ENCODE results near the gene EPB41L5. TPM values are rescaled to one million over a fixed set of nuclear protein-coding genes. Genes with fewer than 3 reads are reported as not detected.

Gene EPB41L5
- total RNA-seq, 1 donor from 2014 or later: 29.4 TPM

- CTCF ChIA-PET: interaction anchor here (2.0 kb wide), 1 partner anchor 86 kb away, joined by 16 read pairs; no protein-coding TSS in a partner anchor
- Mint-ChIP-seq H3K27me3 (no peaks in the 10 kb centered on the region), H3K4me3 (no peak overlapping the region), H3K36me3 (ENCODE audit: low read depth) (peaks cover 2% of the 10 kb centered on the region), H3K9me3 (peaks cover under 1% of the 10 kb centered on the region), H3K4me1 (peaks cover 50% of the 10 kb centered on the region), H3K27ac (no peak overlapping the region)
- DNase-seq (no peak), ATAC-seq (ENCODE audit: low read depth) (no peak)
- no peak for TF ChIP-seq CTCF (IDR thresholded peaks at IDR 0.05)
- intact Hi-C loops (cut with micrococcal nuclease): loop anchor here (10.0 kb wide), 1 partner anchor 863 kb away; the partner anchor contains the start of genes C2orf76 and DBI
- POLR2A ChIA-PET: interaction anchor here (0.7 to 1.1 kb wide), 3 partner anchors 25 to 52 kb away, joined by 3 to 4 read pairs (median 3); partner anchors contain the start of gene RALB
These were observed 214.5 kb downstream of the EPB41L5 start for GRCh38 chr2:120227111-120227991.

GRCh38 chr2:120228503-120228902 lies 215.6 kb downstream of the EPB41L5 start:
- ATAC-seq (ENCODE audit: low read depth): no peak
- POLR2A ChIA-PET: interaction anchor here (0.9 kb wide), 1 partner anchor 24 kb away, joined by 4 read pairs; the partner anchor contains the start of gene RALB
- H3K4me3 Mint-ChIP-seq: no peak overlapping the region

More at GRCh38 chr2:120228503-120228902, 215.6 kb downstream of the EPB41L5 start:
- no peak for DNase-seq
- intact Hi-C loops (cut with micrococcal nuclease): loop anchor here (1.0 to 10.0 kb wide), 2 partner anchors 85 to 864 kb away; partner anchors contain the start of genes C2orf76 and DBI
- no peak for TF ChIP-seq CTCF (IDR thresholded peaks at IDR 0.05)
- Mint-ChIP-seq H3K36me3 (ENCODE audit: low read depth) (no peaks in the 10 kb centered on the region), H3K27me3 (no peaks in the 10 kb centered on the region), H3K27ac (no peak overlapping the region), H3K9me3 (no peaks in the 10 kb centered on the region), H3K4me1 (peaks cover 55% of the 10 kb centered on the region)
- CTCF ChIA-PET: interaction anchor here (2.0 kb wide), 1 partner anchor 84 kb away, joined by 16 read pairs; no protein-coding TSS in a partner anchor

Other genes starting within 250 kb of the EPB41L5 start
- gene TMEM185B, start 210.3 kb downstream of the EPB41L5 start, total RNA-seq: 25.6 and 26.8 TPM in 2 replicates
- 29.9 and 33.4 TPM in 2 replicates for gene RALB, start 239.8 kb downstream of the EPB41L5 start, total RNA-seq

Measured in activated B cell treated with CpG ODN at 0.5 μM for 24 hours (primary cell).